Glutamatergic neuron (in vitro differentiated cells): ENCODE measurements around the gene CLEC2A. TPM values are rescaled to one million over a fixed set of nuclear protein-coding genes. Genes with fewer than 3 reads are reported as not detected.

Experiments
- DNase-seq: peaks from one replicate; pipeline ENCODE4 v3.0.0; 2022
- H3K27ac Mint-ChIP-seq: one replicate; pipeline ENCODE4 v1.8.0; 2020; ENCODE audit warnings: mild to moderate bottlenecking, mixed read lengths, inconsistent platforms; ENCODE audit not compliant: unreplicated experiment
- H3K27me3 Mint-ChIP-seq: one replicate; pipeline ENCODE4 v1.8.0; 2020; ENCODE audit warnings: mild to moderate bottlenecking, moderate library complexity, mixed read lengths, inconsistent platforms; ENCODE audit not compliant: unreplicated experiment
- H3K36me3 Mint-ChIP-seq: one replicate; pipeline ENCODE4 v1.8.0; 2020; ENCODE audit warnings: mild to moderate bottlenecking, mixed read lengths, inconsistent platforms; ENCODE audit not compliant: unreplicated experiment
- H3K4me1 Mint-ChIP-seq: one replicate; pipeline ENCODE4 v1.8.0; 2020; ENCODE audit warnings: mild to moderate bottlenecking, low read depth, mixed read lengths, inconsistent platforms; ENCODE audit not compliant: unreplicated experiment
- H3K4me3 Mint-ChIP-seq: one replicate; pipeline ENCODE4 v1.8.0; 2020; ENCODE audit warnings: mild to moderate bottlenecking, mixed read lengths, inconsistent platforms; ENCODE audit not compliant: unreplicated experiment
- H3K9me3 Mint-ChIP-seq: one replicate; pipeline ENCODE4 v1.8.0; 2020; ENCODE audit warnings: mild to moderate bottlenecking, moderate library complexity, mixed read lengths, inconsistent platforms; ENCODE audit not compliant: unreplicated experiment
- total RNA-seq: library from RNA; stranded (reverse); fragmentation: NEBNext Ultra II Directional; extraction: Animal tissue kit (Norgen Biotek cat#: 25700); gene quantifications from one replicate; pipeline ENCODE4 v1.2.1, GENCODE V29; 2021; ENCODE audit not compliant: unreplicated experiment
- TF ChIP-seq, protein P1 (sequence below): fragments of 200-600 bp; sonication (generic); IDR thresholded peaks from one replicate; pipeline ENCODE4 v1.5.0; 2021; ENCODE audit not compliant: partially characterized antibody, unreplicated experiment

Gene CLEC2A
- total RNA-seq, 1 donor from 2014 or later, result not detected

DNA sequence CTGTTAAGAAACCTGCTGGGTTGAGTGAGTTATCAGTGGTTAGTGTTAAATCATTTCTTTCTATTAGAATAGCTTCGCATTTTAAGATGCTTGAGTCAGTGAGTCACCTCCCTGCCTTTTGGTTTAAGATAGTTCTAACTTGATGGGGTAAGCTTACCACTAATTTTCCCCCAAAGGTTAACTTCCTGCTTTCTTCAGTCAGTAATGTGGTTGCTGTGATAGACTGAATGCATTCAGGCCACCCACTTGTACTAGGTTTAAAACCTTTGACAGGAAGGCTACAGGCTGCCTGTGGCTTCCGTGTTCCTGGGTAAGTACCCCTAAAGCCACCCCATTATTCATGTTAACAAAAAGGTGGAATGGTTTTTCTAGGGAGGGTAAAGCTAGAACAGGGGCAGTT is 25.3 kb downstream of the CLEC2A start:
- Mint-ChIP-seq H3K4me3 (no peak overlapping the region), H3K36me3 (peaks cover 10% of the 10 kb centered on the region), H3K9me3 (peaks cover 5% of the 10 kb centered on the region), H3K27ac (no peak overlapping the region), H3K4me1 (no peaks in the 10 kb centered on the region), H3K27me3 (peaks cover 1% of the 10 kb centered on the region)
- TF ChIP-seq, protein P1, sequence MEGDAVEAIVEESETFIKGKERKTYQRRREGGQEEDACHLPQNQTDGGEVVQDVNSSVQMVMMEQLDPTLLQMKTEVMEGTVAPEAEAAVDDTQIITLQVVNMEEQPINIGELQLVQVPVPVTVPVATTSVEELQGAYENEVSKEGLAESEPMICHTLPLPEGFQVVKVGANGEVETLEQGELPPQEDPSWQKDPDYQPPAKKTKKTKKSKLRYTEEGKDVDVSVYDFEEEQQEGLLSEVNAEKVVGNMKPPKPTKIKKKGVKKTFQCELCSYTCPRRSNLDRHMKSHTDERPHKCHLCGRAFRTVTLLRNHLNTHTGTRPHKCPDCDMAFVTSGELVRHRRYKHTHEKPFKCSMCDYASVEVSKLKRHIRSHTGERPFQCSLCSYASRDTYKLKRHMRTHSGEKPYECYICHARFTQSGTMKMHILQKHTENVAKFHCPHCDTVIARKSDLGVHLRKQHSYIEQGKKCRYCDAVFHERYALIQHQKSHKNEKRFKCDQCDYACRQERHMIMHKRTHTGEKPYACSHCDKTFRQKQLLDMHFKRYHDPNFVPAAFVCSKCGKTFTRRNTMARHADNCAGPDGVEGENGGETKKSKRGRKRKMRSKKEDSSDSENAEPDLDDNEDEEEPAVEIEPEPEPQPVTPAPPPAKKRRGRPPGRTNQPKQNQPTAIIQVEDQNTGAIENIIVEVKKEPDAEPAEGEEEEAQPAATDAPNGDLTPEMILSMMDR, result no peak
- no peak for DNase-seq

DNA sequence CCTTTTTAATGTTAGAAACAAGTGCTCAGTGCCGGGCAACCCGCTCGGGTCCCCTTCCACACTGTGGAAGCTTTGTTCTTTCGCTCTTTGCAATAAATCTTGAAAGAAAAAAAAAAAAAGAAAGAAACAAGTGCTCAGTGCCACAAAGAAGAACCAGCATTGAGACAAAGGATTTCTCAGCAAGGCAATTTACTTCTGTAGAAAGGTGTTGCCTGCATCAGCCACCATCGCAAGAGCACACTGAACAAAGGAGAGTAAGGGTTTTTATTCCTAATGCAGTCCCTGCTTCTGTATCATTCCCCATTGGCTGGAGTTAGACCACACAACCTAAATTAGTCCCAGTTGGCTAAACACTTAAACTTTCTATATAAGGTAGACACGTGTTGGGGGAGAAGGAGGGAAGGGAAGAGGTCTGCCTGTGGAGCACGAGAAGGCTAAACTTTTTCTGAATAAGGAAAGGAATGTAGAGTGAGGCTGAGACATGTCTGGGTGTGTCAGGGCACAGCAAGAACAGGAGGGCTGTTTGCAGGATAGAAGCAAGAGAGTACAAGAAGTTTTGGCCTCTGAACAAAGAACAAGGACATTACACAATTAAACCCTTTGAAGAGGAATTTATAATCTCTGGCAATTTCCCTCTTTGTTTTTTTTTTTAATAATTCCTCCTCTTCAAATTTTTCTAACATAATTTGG is 29.5 kb downstream of the CLEC2A start:
- H3K36me3 Mint-ChIP-seq, result no peaks in the 10 kb centered on the region
- DNase-seq, result no peak
- no peaks in the 10 kb centered on the region for H3K4me1 Mint-ChIP-seq
- H3K27me3 Mint-ChIP-seq, result no peaks in the 10 kb centered on the region
- H3K27ac Mint-ChIP-seq, result no peak overlapping the region
- TF ChIP-seq, protein P1, result no peak
- no peak overlapping the region for H3K4me3 Mint-ChIP-seq
- no peaks in the 10 kb centered on the region for H3K9me3 Mint-ChIP-seq

DNA sequence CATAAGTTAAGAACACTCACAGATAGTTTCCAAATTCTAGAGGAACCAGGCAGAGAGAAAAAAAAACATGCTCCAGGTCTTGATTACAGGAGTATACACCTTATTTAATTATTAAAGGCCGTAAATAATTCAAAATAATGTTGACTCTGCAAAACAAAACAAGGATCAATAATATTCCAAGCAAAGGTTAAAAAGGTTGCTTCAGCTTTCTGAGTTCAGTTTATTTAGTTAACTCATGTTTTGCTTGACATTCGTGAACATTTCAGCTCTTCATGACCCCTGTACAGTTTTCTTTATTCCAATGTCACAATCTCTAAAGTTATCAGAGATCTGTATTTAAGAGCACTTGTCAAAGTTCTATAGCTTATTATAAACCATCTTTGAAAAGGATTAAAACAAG is 31.2 kb downstream of the CLEC2A start:
- no peaks in the 10 kb centered on the region for H3K36me3 Mint-ChIP-seq
- DNase-seq, result no peak
- H3K27ac Mint-ChIP-seq, result no peak overlapping the region
- no peaks in the 10 kb centered on the region for H3K4me1 Mint-ChIP-seq
- no peaks in the 10 kb centered on the region for H3K27me3 Mint-ChIP-seq
- no peaks in the 10 kb centered on the region for H3K9me3 Mint-ChIP-seq
- H3K4me3 Mint-ChIP-seq, result no peak overlapping the region
- TF ChIP-seq, protein P1, result no peak

DNA sequence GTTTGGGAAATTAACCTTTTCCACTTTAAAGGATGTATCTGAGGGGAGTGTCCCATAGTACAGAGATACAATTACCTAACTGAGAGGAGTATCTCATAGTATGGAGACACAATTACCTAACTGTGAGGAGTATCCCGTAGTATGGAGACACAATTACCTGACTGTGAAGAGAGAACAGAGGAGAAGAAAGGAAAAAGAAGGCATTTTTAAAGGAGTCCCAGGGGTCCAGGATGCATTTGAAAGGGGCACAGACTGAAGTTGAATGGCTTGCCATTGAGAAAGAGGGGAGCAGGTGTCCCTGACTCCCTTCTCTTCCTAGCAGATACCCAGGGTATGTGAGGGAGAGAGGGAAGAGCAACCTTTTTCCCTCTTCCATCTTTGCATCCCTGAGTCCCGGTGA is 33.0 kb downstream of the CLEC2A start:
- no peaks in the 10 kb centered on the region for H3K27me3 Mint-ChIP-seq
- no peaks in the 10 kb centered on the region for H3K9me3 Mint-ChIP-seq
- TF ChIP-seq, protein P1, result no peak
- no peak overlapping the region for H3K4me3 Mint-ChIP-seq
- no peaks in the 10 kb centered on the region for H3K36me3 Mint-ChIP-seq
- H3K4me1 Mint-ChIP-seq, result no peaks in the 10 kb centered on the region
- no peak for DNase-seq
- H3K27ac Mint-ChIP-seq, result no peak overlapping the region

DNA sequence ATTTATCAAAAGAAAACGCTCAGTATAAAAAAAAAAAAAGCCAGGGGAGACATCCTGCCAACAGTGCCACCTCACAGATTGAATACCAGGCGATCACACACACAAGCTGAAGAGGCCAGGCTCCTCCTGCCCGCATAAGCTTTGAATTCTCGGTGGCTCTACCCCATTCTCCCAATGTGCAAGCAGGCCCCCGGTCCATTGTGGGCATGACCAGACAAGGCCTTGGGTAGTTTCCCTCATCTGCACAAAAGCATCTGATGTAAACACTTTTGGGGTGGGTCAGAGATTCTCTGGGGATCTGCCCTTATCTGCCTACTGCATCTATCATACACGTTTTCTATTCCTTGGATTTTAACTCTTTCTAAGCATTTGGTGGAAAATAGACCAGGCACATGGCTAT is 34.6 kb downstream of the CLEC2A start:
- no peak for DNase-seq
- no peak overlapping the region for H3K4me3 Mint-ChIP-seq
- no peak overlapping the region for H3K27ac Mint-ChIP-seq
- no peaks in the 10 kb centered on the region for H3K36me3 Mint-ChIP-seq
- TF ChIP-seq, protein P1, result no peak
- no peaks in the 10 kb centered on the region for H3K9me3 Mint-ChIP-seq
- H3K4me1 Mint-ChIP-seq, result no peaks in the 10 kb centered on the region
- H3K27me3 Mint-ChIP-seq, result no peaks in the 10 kb centered on the region
